ENCODE measurements around the gene FAM131A. TPM values are rescaled to one million over a fixed set of nuclear protein-coding genes. Genes with fewer than 3 reads are reported as not detected.

Gene FAM131A
- total RNA-seq, 4 donors from 2014 or later: 19.2 to 35.1 (median 22.5) TPM

DNA sequence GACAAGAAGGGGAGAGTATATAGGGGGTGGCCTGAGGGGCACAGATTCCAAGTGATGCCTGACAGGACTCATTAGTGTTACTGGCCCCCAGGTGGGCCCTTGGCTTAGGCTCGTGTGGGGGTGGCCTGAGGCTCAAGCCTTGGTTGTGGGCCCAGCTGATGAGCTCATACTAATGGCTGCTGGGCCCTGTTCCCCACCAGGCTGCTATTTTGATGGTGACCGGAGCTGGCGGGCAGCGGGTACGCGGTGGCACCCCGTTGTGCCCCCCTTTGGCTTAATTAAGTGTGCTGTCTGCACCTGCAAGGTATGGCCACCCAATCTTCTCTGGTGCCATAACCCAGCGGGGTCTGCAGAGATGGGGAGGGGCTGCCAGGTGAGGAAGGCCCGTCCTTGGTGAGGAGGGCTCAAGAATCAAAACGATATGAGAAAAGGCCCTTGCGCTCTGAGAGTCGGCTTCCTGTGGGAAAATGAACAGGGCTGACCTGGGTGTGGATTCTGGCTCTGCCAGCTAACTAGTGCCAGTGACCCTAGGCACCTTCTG, 49.8 kb downstream of the FAM131A start:
- TF ChIP-seq, protein P1, sequence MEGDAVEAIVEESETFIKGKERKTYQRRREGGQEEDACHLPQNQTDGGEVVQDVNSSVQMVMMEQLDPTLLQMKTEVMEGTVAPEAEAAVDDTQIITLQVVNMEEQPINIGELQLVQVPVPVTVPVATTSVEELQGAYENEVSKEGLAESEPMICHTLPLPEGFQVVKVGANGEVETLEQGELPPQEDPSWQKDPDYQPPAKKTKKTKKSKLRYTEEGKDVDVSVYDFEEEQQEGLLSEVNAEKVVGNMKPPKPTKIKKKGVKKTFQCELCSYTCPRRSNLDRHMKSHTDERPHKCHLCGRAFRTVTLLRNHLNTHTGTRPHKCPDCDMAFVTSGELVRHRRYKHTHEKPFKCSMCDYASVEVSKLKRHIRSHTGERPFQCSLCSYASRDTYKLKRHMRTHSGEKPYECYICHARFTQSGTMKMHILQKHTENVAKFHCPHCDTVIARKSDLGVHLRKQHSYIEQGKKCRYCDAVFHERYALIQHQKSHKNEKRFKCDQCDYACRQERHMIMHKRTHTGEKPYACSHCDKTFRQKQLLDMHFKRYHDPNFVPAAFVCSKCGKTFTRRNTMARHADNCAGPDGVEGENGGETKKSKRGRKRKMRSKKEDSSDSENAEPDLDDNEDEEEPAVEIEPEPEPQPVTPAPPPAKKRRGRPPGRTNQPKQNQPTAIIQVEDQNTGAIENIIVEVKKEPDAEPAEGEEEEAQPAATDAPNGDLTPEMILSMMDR (IDR thresholded peaks at IDR 0.05): no peak
- Histone ChIP-seq H3K4me1 (no peaks in the 10 kb centered on the region), H3K9me3 (no peaks in the 10 kb centered on the region), H3K4me3 (replicated peaks in 1 of 3) (no peak overlapping the region), H3K27ac (no peak overlapping the region), H3K36me3 (no peaks in the 10 kb centered on the region), H3K27me3 (no peaks in the 10 kb centered on the region)
- DNase-seq: no peak
- 94 to 96% methylated on average over 6 to 11 of the region's 12 CpGs for whole genome bisulfite sequencing, 2 donors
- intact Hi-C loops (cut with DNase I): no loop called here

- Histone ChIP-seq H3K36me3 (no peaks in the 10 kb centered on the region), H3K27me3 (no peaks in the 10 kb centered on the region), H3K9me3 (no peaks in the 10 kb centered on the region), H3K27ac (no peak overlapping the region), H3K4me1 (no peaks in the 10 kb centered on the region), H3K4me3 (replicated peaks in 1 of 3) (no peak overlapping the region)
- 76 to 79% methylated on average over 7 to 8 of the region's 8 CpGs for WGBS, 2 donors
- intact Hi-C loops (cut with DNase I): no loop called here
- TF ChIP-seq POLR2A (IDR thresholded peaks at IDR 0.05): no peak
- TF ChIP-seq, protein P1 (IDR thresholded peaks at IDR 0.05): no peak
- DNase-seq: no peak
Observed at GRCh38 chr3:184388164-184388935, 51.0 kb downstream of the FAM131A start.

GRCh38 chr3:184388936-184389230, 51.5 kb downstream of the FAM131A start:
- no peak for DNase-seq
- Histone ChIP-seq H3K4me1 (no peaks in the 10 kb centered on the region), H3K27ac (no peak overlapping the region), H3K27me3 (no peaks in the 10 kb centered on the region), H3K4me3 (replicated peaks in 1 of 3) (no peak overlapping the region), H3K36me3 (no peaks in the 10 kb centered on the region), H3K9me3 (no peaks in the 10 kb centered on the region)
- WGBS, 2 donors: 79 to 80% methylated on average over 5 to 8 of the region's 8 CpGs
- TF ChIP-seq, protein P1 (IDR thresholded peaks at IDR 0.05): no peak
- TF ChIP-seq POLR2A (IDR thresholded peaks at IDR 0.05): no peak
- intact Hi-C loops (cut with DNase I): no loop called here

DNA sequence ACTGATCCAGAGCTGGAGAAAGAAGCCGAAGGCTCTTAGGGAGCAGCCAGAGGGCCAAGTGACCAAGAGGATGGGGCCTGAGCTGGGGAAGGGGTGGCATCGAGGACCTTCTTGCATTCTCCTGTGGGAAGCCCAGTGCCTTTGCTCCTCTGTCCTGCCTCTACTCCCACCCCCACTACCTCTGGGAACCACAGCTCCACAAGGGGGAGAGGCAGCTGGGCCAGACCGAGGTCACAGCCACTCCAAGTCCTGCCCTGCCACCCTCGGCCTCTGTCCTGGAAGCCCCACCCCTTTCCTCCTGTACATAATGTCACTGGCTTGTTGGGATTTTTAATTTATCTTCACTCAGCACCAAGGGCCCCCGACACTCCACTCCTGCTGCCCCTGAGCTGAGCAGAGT, 52.0 kb downstream of the FAM131A start:
- no peak overlapping the region for H3K4me3 ChIP-seq (replicated peaks in 1 of 3)
- H3K27me3 ChIP-seq: no peaks in the 10 kb centered on the region
- DNase-seq: no peak
- H3K9me3 ChIP-seq: no peaks in the 10 kb centered on the region
- H3K27ac ChIP-seq: no peak overlapping the region
- TF ChIP-seq, protein P1 (IDR thresholded peaks at IDR 0.05): no peak
- TF ChIP-seq POLR2A (IDR thresholded peaks at IDR 0.05): no peak
- H3K36me3 ChIP-seq: no peaks in the 10 kb centered on the region
- no peaks in the 10 kb centered on the region for H3K4me1 ChIP-seq
- 64 to 65% methylated on average over 5 of the region's 5 CpGs for WGBS, 2 donors
- intact Hi-C loops (cut with DNase I): no loop called here

GRCh38 chr3:184389935-184390528, 52.6 kb downstream of the FAM131A start:
- DNase-seq: no peak
- Histone ChIP-seq H3K4me3 (replicated peaks in 1 of 3) (no peak overlapping the region), H3K9me3 (no peaks in the 10 kb centered on the region), H3K4me1 (no peaks in the 10 kb centered on the region), H3K36me3 (no peaks in the 10 kb centered on the region), H3K27me3 (no peaks in the 10 kb centered on the region), H3K27ac (no peak overlapping the region)
- 90 to 92% methylated on average over 5 of the region's 5 CpGs for WGBS, 2 donors
- TF ChIP-seq, protein P1 (IDR thresholded peaks at IDR 0.05): no peak
- TF ChIP-seq POLR2A (IDR thresholded peaks at IDR 0.05): no peak
- intact Hi-C loops (cut with DNase I): no loop called here

All from thyroid gland (tissue), 4 donors.